Ascending aorta (tissue), 2 donors: Measurements from ENCODE around the gene CELF2. TPM values are rescaled to one million over a fixed set of nuclear protein-coding genes. Genes with fewer than 3 reads are reported as not detected.
A peak's percentile ranks its signal among the peaks of the same experiment; 100 is the strongest.

ENCODE experiments used
- DNase-seq, 2 donors: peaks; one replicate each; pipeline ENCODE4 v3.0.0-alpha.2; 2019; ENCODE audit warnings: low spot score in 2 of 2
- H3K27ac ChIP-seq, 2 donors: fragments of 200-600 bp; sonication (generic); one replicate each; pipeline ENCODE4 v1.5.1; 2016 to 2017; ENCODE audit warnings: mild to moderate bottlenecking in 1 of 2
- H3K27me3 ChIP-seq: fragments of 200-600 bp; sonication (generic); one replicate; pipeline ENCODE4 v1.5.1; 2017
- H3K36me3 ChIP-seq, 2 donors: fragments of 200-600 bp; sonication (generic); one replicate each; pipeline ENCODE4 v1.5.1; 2016
- H3K4me1 ChIP-seq, 2 donors: fragments of 200-600 bp; sonication (generic); one replicate each; pipeline ENCODE4 v1.5.1; 2016 to 2017; ENCODE audit warnings: mild to moderate bottlenecking in 1 of 2
- H3K4me3 ChIP-seq, 2 donors: fragments of 200-600 bp; sonication (generic); one replicate each; pipeline ENCODE4 v1.5.1; 2016 to 2017; ENCODE audit warnings: mild to moderate bottlenecking in 1 of 2
- H3K9me3 ChIP-seq, 2 donors: fragments of 200-600 bp; sonication (generic); one replicate each; pipeline ENCODE4 v1.5.1; 2016
- intact Hi-C: fragments of 100-400 bp; cut with DNase I; formaldehyde crosslinking; loops from one replicate; pipeline ENCODE4 v1.15.1; 2023
- total RNA-seq: library from RNA; depleted of rRNA; stranded (reverse); fragments of >200 nt; gene quantifications from one replicate; pipeline ENCODE4 v1.1.0, GENCODE V29; 2016
- TF ChIP-seq, protein P1 (sequence below), 3 experiments: fragments of 200-600 bp in 2 of 3; fragments of 450-650 bp in 1 of 3; sonication (generic) in 2 of 3; IDR thresholded peaks; one replicate each; pipeline ENCODE4 v1.5.1; 2016 to 2019; ENCODE audit warnings: antibody characterized with exemption in 3 of 3, mild to moderate bottlenecking in 1 of 3, moderate library complexity in 1 of 3

CELF2 gene
- total RNA-seq, 1 donor from 2014 or later = 26.6 TPM

DNA sequence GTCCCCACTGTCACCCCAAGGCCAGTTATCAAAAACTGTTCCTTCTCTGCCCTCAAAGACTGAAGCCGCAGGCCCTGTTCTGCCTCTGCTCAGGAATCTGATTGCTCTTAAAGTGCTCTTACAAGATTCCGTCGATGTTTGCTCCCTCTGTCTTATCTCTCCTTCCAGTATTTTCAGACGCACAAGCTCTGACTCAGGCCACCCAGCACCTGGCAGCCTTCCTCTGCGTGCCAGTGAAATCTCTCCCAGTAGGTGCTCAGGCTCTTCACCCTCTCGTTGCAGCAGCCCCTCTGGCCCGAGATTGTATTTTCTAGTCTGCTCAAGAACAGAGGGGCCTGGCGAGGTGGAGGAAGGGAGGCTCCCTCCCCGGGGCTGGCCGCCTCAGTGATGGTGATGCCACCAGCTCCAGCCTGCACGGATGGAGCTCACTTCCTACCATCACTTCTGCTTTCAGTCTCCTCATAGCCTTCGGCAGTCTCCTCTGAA lies 317.5 kb downstream of the CELF2 start:
- no peaks in the 10 kb centered on the region for H3K9me3 ChIP-seq
- H3K27me3 ChIP-seq = no peaks in the 10 kb centered on the region
- H3K36me3 ChIP-seq = no peaks in the 10 kb centered on the region
- TF ChIP-seq, protein P1, sequence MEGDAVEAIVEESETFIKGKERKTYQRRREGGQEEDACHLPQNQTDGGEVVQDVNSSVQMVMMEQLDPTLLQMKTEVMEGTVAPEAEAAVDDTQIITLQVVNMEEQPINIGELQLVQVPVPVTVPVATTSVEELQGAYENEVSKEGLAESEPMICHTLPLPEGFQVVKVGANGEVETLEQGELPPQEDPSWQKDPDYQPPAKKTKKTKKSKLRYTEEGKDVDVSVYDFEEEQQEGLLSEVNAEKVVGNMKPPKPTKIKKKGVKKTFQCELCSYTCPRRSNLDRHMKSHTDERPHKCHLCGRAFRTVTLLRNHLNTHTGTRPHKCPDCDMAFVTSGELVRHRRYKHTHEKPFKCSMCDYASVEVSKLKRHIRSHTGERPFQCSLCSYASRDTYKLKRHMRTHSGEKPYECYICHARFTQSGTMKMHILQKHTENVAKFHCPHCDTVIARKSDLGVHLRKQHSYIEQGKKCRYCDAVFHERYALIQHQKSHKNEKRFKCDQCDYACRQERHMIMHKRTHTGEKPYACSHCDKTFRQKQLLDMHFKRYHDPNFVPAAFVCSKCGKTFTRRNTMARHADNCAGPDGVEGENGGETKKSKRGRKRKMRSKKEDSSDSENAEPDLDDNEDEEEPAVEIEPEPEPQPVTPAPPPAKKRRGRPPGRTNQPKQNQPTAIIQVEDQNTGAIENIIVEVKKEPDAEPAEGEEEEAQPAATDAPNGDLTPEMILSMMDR (IDR thresholded peaks at IDR 0.05) = no peak
- H3K4me3 ChIP-seq = no peak overlapping the region
- DNase-seq = no peak
- H3K27ac ChIP-seq = no peak overlapping the region
- intact Hi-C loops = no loop called here
- H3K4me1 ChIP-seq = peaks cover 2 to 23% of the 10 kb centered on the region in 2 donors

DNA sequence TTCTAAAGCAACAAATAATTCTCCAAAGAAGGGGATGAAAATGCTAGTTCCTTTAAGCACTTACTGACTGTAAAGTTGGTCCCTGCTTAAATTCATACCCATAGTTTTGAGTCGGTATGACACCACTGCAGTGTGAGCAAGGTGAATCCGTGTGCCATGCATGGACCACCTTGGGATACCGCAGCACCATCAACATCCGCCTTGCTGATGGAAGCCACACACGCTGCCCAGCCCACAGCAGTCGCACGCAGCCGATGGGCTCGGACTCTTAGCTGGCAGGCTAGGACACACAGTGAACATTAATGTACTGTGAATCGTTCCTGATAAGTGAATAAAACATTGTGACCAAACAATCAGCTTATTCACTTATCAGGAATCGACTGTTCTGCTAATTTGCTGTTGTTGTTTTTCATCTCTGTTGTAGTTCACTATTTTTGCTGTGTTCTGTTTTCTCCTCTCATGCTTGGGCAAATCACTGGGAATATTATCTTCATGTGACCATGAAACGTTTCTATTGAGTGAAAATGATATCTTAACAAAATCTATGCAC lies 318.3 kb downstream of the CELF2 start:
- Histone ChIP-seq H3K4me3 (no peak overlapping the region), H3K4me1 (peaks cover 0 to 15% of the 10 kb centered on the region in 2 donors), H3K27me3 (no peaks in the 10 kb centered on the region), H3K36me3 (no peaks in the 10 kb centered on the region), H3K9me3 (no peaks in the 10 kb centered on the region), H3K27ac (no peak overlapping the region)
- intact Hi-C loops = no loop called here
- TF ChIP-seq, protein P1 (IDR thresholded peaks at IDR 0.05) = no peak
- peak in 1 of 2 donors; percentile 8 for DNase-seq

DNA sequence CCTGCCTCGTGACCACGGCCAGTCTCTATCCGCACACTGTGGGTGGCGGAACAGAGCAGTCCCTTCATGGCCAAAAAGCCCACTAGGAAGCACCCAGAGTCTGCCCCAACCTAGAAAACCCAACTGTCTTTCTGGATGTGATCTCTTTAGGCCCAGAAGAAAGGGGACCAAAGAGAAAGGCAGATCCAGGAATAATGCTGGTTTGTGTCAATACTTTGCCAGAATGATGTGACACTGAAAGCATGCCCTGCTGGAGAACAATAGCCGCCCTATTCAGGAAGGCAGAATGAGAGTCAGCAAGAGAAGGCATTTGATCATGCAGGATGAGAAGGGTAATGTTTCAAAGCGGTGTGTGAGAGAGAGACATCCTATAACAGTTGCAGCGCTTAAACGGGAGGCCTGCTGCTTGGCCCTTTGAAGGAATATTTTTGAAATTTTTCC lies 319.1 kb downstream of the CELF2 start:
- Histone ChIP-seq H3K27ac (no peak overlapping the region), H3K27me3 (no peaks in the 10 kb centered on the region), H3K4me3 (no peak overlapping the region), H3K9me3 (no peaks in the 10 kb centered on the region), H3K4me1 (peaks cover 0 to 8% of the 10 kb centered on the region in 2 donors), H3K36me3 (no peaks in the 10 kb centered on the region)
- intact Hi-C loops = no loop called here
- TF ChIP-seq, protein P1 (IDR thresholded peaks at IDR 0.05) = no peak
- DNase-seq = peak in 1 of 2 donors; percentile 42

DNA sequence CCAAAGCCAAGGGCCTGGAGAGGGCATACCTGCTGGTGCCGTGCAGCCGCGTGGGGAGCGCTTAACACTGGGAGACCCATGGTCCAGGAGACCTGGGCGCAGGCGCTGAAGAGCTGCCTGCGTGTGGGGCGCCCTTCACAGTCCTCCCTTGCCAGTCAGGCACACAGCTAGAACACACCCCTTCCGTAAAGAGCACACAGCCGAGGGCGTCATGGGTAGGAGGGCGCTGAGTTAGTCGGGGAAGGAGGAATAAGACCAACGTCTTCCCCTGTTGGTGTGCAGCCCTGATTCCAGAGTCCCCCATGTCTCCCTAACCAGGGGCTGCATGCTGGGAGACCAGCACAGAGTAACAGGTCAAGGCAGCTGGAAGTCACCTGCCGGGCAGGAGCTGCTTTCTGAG lies 319.8 kb downstream of the CELF2 start:
- no peak overlapping the region for H3K4me3 ChIP-seq
- TF ChIP-seq, protein P1 (IDR thresholded peaks at IDR 0.05) = no peak
- no peaks in the 10 kb centered on the region for H3K9me3 ChIP-seq
- H3K27me3 ChIP-seq = no peaks in the 10 kb centered on the region
- peak in 1 of 2 donors; percentile 54 for DNase-seq
- no peaks in the 10 kb centered on the region for H3K36me3 ChIP-seq
- peaks cover 0 to 3% of the 10 kb centered on the region in 2 donors for H3K4me1 ChIP-seq
- H3K27ac ChIP-seq = no peak overlapping the region
- intact Hi-C loops = no loop called here

GRCh38 chr10:11338160-11338844 lies 320.6 kb downstream of the CELF2 start:
- Histone ChIP-seq H3K36me3 (no peaks in the 10 kb centered on the region), H3K27me3 (no peaks in the 10 kb centered on the region), H3K4me1 (peaks cover 0 to 3% of the 10 kb centered on the region in 2 donors), H3K27ac (no peak overlapping the region), H3K4me3 (no peak overlapping the region), H3K9me3 (no peaks in the 10 kb centered on the region)
- TF ChIP-seq, protein P1 (IDR thresholded peaks at IDR 0.05) = no peak
- intact Hi-C loops = no loop called here
- peak in 1 of 2 donors; percentile 46 for DNase-seq
